SJCRH30 (cell line): ENCODE measurements around the gene AK1. TPM values are rescaled to one million over a fixed set of nuclear protein-coding genes. Genes with fewer than 3 reads are reported as not detected.

Source experiments
- DNase-seq, 2 experiments: peaks; one replicate each; pipeline ENCODE4 v3.0.0-alpha.2; 2015 to 2020
- H3K27ac ChIP-seq: fragments of 250-450 bp; sonication (Bioruptor Pico); 2 replicates; pipeline ENCODE4 v1.5.1; 2020; ENCODE audit warnings: mild to moderate bottlenecking, moderate library complexity
- H3K27me3 ChIP-seq: fragments of 250-450 bp; sonication (Bioruptor Pico); 2 replicates; pipeline ENCODE4 v1.5.1; 2020; ENCODE audit warnings: mild to moderate bottlenecking, moderate library complexity
- H3K36me3 ChIP-seq: fragments of 250-450 bp; sonication (Bioruptor Pico); 2 replicates; pipeline ENCODE4 v1.5.1; 2020; ENCODE audit warnings: mild to moderate bottlenecking, moderate library complexity
- H3K4me1 ChIP-seq: fragments of 250-450 bp; sonication (Bioruptor Pico); 2 replicates; pipeline ENCODE4 v1.5.1; 2020; ENCODE audit warnings: mild to moderate bottlenecking, moderate library complexity
- H3K4me3 ChIP-seq: fragments of 250-450 bp; sonication (Bioruptor Pico); 2 replicates; pipeline ENCODE4 v1.5.1; 2020; ENCODE audit warnings: mild to moderate bottlenecking, moderate library complexity
- H3K9me3 ChIP-seq: fragments of 250-450 bp; sonication (Bioruptor Pico); replicated peaks from 2 replicates; pipeline ENCODE4 v1.5.1; 2020; ENCODE audit warnings: mild to moderate bottlenecking, moderate library complexity
- total RNA-seq: library from RNA; depleted of rRNA; stranded (reverse); fragments of >200 nt; shearing (Covaris generic); gene quantifications from 2 replicates; pipeline ENCODE4 v1.2.3, GENCODE V29; 2014

The AK1 gene
- total RNA-seq, 1 experiment from 2014 or later, result 31.4 TPM

GRCh38 chr9:127915801-127916719 is 38.6 kb upstream of the AK1 start:
- peak overlapping the region; percentile 72 for H3K27ac ChIP-seq
- H3K9me3 ChIP-seq, result no peaks in the 10 kb centered on the region
- peaks cover 24% of the 10 kb centered on the region for H3K4me1 ChIP-seq
- H3K27me3 ChIP-seq, result no peaks in the 10 kb centered on the region
- peaks cover 9% of the 10 kb centered on the region; the same call in 1 of the 2 replicates for H3K36me3 ChIP-seq
- DNase-seq, result peak; percentile 89 to 91
- H3K4me3 ChIP-seq, result peak overlapping the region; percentile 68

DNA sequence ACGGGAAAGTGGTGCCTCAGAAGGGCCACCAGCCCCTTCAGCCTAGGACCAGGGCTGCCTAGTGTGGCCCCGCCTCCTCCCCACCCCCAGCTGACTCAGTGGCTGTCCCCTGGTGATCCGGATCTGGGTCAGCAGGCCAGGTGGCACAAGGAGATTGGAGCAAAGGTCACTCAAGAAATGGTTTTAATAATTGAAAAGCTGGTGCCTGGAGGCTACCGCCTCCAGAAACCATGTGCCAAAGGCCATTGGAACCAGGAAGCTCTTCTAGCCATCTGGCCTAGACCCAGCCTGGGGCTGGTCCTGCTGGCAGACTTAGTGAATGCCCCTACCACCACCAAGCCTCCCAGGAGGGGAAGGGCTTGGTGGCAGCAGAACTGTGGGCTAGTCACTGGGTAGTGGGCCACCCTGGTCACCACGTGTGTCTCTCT is 37.9 kb upstream of the AK1 start:
- Histone ChIP-seq H3K9me3 (no peaks in the 10 kb centered on the region), H3K4me1 (peaks cover 24% of the 10 kb centered on the region), H3K27me3 (no peaks in the 10 kb centered on the region), H3K27ac (peak overlapping the region; percentile 72), H3K36me3 (peaks cover 9% of the 10 kb centered on the region; the same call in 1 of the 2 replicates), H3K4me3 (peak overlapping the region; percentile 30)
- DNase-seq, result no peak

DNA sequence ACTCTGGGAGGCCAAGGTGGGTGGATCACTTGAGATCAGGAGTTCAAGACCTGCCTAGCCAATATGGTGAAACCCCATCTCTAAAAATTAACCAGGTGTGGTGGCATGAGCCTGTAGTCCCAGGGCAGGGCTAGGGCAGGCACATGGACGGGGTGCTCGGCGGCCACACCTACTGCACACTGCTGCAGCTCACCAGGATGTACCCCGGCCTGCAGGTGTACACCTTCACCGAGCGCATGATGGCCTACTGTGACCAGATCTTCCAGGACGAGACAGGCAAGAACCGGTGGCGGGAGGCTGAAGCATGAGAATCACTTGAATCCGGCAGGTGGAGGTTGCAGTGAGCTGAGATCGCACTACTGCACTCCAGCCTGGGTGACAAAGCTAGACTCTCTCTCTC is 36.2 kb upstream of the AK1 start:
- no peaks in the 10 kb centered on the region for H3K9me3 ChIP-seq
- no peak overlapping the region for H3K4me3 ChIP-seq
- H3K27ac ChIP-seq, result no peak overlapping the region
- H3K4me1 ChIP-seq, result peaks cover 19% of the 10 kb centered on the region
- peaks cover 9% of the 10 kb centered on the region; the same call in 1 of the 2 replicates for H3K36me3 ChIP-seq
- no peak for DNase-seq
- no peaks in the 10 kb centered on the region for H3K27me3 ChIP-seq

- Histone ChIP-seq H3K27me3 (no peaks in the 10 kb centered on the region), H3K4me3 (no peak overlapping the region), H3K36me3 (peaks cover 9% of the 10 kb centered on the region; the same call in 1 of the 2 replicates), H3K9me3 (no peaks in the 10 kb centered on the region), H3K27ac (no peak overlapping the region), H3K4me1 (peaks cover 12% of the 10 kb centered on the region)
- DNase-seq, result no peak
Observed at GRCh38 chr9:127912882-127913281, 35.4 kb upstream of the AK1 start.

GRCh38 chr9:127912296-127912695 is 34.8 kb upstream of the AK1 start:
- H3K36me3 ChIP-seq, result peaks cover 9% of the 10 kb centered on the region; the same call in 1 of the 2 replicates
- no peaks in the 10 kb centered on the region for H3K27me3 ChIP-seq
- H3K9me3 ChIP-seq, result no peaks in the 10 kb centered on the region
- no peak overlapping the region for H3K27ac ChIP-seq
- H3K4me3 ChIP-seq, result no peak overlapping the region
- peaks cover 13% of the 10 kb centered on the region for H3K4me1 ChIP-seq
- no peak for DNase-seq

GRCh38 chr9:127910613-127911205 is 33.2 kb upstream of the AK1 start:
- peaks cover 18% of the 10 kb centered on the region for H3K4me1 ChIP-seq
- peaks cover 9% of the 10 kb centered on the region; the same call in 1 of the 2 replicates for H3K36me3 ChIP-seq
- no peak overlapping the region for H3K4me3 ChIP-seq
- no peaks in the 10 kb centered on the region for H3K27me3 ChIP-seq
- DNase-seq, result no peak
- no peak overlapping the region for H3K27ac ChIP-seq
- H3K9me3 ChIP-seq, result no peaks in the 10 kb centered on the region

GRCh38 chr9:127909839-127910273 is 32.4 kb upstream of the AK1 start:
- H3K4me1 ChIP-seq, result peaks cover 11% of the 10 kb centered on the region
- H3K27ac ChIP-seq, result no peak overlapping the region
- peaks cover 9% of the 10 kb centered on the region; the same call in 1 of the 2 replicates for H3K36me3 ChIP-seq
- H3K27me3 ChIP-seq, result no peaks in the 10 kb centered on the region
- H3K4me3 ChIP-seq, result no peak overlapping the region
- DNase-seq, result no peak
- no peaks in the 10 kb centered on the region for H3K9me3 ChIP-seq

DNA sequence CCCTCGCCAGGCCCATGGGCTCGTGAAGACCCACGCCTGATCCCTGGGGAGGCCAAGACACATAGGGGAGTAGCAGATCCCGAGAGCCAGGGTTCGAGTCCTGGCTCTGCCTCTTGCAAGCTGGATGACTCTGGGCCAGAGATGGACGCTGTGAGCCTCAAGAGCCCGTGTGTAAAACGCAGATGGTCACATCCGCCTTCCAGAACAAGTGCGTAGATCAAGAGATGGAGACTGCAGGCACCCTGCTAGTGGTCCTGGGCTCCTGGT is 31.1 kb upstream of the AK1 start:
- Histone ChIP-seq H3K27me3 (no peaks in the 10 kb centered on the region), H3K27ac (no peak overlapping the region), H3K9me3 (no peaks in the 10 kb centered on the region), H3K4me1 (peaks cover 14% of the 10 kb centered on the region; the same call in 1 of the 2 replicates), H3K4me3 (no peak overlapping the region), H3K36me3 (peaks cover 9% of the 10 kb centered on the region; the same call in 1 of the 2 replicates)
- DNase-seq, result no peak

- no peaks in the 10 kb centered on the region for H3K9me3 ChIP-seq
- no peak overlapping the region for H3K4me3 ChIP-seq
- H3K36me3 ChIP-seq, result peaks cover 9% of the 10 kb centered on the region; the same call in 1 of the 2 replicates
- H3K27ac ChIP-seq, result no peak overlapping the region
- H3K4me1 ChIP-seq, result peaks cover 19% of the 10 kb centered on the region
- no peaks in the 10 kb centered on the region for H3K27me3 ChIP-seq
- DNase-seq, result no peak
Observed at GRCh38 chr9:127907867-127908659, 30.6 kb upstream of the AK1 start.

DNA sequence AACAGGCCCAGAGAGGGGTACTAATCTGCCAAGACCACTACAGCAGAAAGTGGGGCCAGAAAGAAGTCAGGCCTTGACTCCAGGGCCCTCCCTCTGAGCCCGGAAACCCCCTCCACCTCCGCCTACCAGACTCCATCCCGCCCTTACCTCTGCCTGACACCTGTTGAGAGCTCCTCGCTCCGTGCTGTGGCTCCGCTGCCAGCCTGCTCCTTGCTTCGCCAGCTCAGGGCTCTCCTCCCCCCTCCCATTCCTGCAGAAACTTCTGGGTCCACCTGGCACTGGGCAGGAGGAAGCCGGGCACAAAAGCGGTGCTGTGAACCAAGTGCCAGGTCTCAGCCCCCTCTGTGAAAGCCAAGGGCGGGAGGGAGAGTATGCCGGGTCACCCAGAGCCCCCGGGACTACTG is 28.3 kb upstream of the AK1 start:
- no peak for DNase-seq
- Histone ChIP-seq H3K9me3 (no peaks in the 10 kb centered on the region), H3K27me3 (no peaks in the 10 kb centered on the region), H3K36me3 (no peaks in the 10 kb centered on the region), H3K4me3 (no peak overlapping the region), H3K27ac (no peak overlapping the region), H3K4me1 (peaks cover 23% of the 10 kb centered on the region)

DNA sequence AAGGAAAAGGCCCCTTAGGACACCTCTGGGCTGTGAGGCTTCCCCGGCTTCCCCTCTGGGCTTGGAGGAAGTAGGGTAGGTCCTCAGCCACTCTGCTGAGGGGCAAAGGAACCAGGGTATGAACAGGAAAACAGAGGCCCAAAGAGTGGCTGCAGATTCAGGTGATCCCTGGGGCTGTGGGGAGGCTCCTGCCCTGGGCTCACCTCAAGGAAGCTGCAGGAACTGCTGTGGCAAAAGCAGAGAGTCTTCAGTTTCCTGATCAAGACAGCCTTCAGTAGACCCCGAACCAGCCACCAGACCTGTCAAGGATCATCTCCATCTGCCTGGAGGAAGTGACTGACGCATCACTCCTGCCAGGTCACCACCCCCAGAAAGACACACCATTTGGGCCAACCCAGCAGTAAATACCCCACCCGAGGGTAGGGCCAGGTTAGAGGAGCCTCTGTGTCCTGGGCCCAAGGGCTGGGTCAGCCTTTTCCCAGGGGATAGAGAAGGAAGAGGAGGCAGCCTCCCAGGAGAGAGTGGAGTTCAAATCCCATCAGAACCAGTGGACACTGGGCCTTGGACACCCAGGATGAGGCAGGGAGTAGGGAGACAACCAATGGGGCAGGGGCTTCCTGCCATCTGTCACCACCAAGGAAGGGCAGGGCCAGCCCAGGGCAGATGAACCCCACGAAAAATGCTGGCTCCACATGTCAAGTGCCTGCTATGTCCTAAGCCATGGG is 27.7 kb upstream of the AK1 start:
- no peak for DNase-seq
- Histone ChIP-seq H3K9me3 (no peaks in the 10 kb centered on the region), H3K4me3 (no peak overlapping the region), H3K36me3 (no peaks in the 10 kb centered on the region), H3K27me3 (no peaks in the 10 kb centered on the region), H3K4me1 (peaks cover 23% of the 10 kb centered on the region), H3K27ac (no peak overlapping the region)

GRCh38 chr9:127904561-127905003 is 27.1 kb upstream of the AK1 start:
- Histone ChIP-seq H3K27ac (no peak overlapping the region), H3K27me3 (no peaks in the 10 kb centered on the region), H3K9me3 (no peaks in the 10 kb centered on the region), H3K36me3 (no peaks in the 10 kb centered on the region), H3K4me1 (peaks cover 28% of the 10 kb centered on the region), H3K4me3 (no peak overlapping the region)
- DNase-seq, result no peak

DNA sequence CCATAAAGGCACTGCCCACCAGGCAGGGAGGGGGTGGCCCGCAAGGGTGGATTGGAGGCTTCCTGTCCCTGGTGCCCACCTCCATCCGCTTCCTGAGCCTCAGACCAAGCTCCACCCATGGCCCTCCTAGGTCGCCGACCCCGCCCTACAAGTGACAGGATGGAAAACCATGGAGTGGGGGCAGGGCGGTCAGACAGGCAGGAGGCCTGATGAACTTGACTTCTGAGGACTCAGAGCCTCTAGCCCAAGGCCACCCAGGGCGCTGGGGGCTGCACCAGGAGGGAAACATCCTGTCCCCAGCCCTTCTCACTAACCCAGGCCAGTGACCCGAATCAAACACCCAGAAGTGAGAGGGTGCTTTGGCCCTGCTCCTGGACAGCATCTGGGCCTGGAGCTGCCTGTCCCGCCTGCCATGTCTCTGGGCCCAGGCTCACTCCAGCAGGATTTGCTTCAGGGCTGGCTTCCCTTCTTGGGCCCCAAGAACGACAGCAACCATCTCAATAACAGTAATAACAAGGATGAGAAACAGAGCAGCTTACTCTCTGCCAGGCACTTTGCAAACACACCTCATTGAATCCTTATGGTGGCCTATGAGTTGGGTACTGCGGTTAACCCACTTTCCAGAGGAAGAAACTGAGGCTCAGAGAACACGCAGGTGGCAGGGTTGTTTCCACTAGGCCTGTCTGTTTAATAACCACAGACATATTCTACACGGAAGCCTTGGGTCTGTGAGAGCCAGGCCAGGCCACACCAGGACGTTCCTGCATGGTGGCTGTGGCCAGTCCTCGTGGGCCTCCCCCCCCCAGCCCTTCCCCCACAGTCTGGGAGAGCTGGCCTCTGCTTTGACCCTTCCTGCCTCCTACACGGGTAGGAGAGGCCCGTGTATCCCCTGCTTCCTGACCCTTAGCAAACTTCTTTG is 26.3 kb upstream of the AK1 start:
- no peaks in the 10 kb centered on the region for H3K9me3 ChIP-seq
- no peaks in the 10 kb centered on the region for H3K36me3 ChIP-seq
- no peak overlapping the region for H3K27ac ChIP-seq
- no peaks in the 10 kb centered on the region for H3K27me3 ChIP-seq
- DNase-seq, result peak; percentile 73 to 80
- no peak overlapping the region for H3K4me3 ChIP-seq
- H3K4me1 ChIP-seq, result peaks cover 28% of the 10 kb centered on the region
